ENCODE data around the gene ASH1L.

DNA sequence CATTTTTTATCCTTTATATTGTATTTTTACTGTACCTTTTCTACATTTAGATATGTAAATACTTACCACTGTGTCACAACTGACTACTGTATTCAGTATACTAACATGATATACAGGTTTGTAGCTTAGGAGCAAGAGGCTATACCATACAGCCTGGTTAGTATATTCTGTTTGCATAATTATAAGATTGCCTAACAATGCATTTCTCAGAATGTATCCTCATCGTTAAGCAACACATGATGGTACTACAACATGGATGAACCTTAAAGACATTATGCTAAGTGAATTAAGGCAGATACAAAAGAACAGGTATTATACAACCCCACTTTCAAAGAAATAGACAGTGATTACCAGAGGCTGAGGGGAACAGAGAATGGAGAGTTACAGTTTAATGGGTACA, 179.2 kb downstream of the ASH1L start:
- TF ChIP-seq, protein P1, sequence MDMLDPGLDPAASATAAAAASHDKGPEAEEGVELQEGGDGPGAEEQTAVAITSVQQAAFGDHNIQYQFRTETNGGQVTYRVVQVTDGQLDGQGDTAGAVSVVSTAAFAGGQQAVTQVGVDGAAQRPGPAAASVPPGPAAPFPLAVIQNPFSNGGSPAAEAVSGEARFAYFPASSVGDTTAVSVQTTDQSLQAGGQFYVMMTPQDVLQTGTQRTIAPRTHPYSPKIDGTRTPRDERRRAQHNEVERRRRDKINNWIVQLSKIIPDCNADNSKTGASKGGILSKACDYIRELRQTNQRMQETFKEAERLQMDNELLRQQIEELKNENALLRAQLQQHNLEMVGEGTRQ (CRISPR knock-in tag; IDR thresholded peaks at IDR 0.05), result no peak
- TF ChIP-seq SMAD3 (CRISPR knock-in tag; conservative IDR thresholded peaks at IDR 0.05) (no peak), PYGO2 (tag; IDR thresholded peaks at IDR 0.05) (no peak), POLR2A (conservative IDR thresholded peaks at IDR 0.05) (no peak)
